Omental fat pad (tissue), 4 donors: ENCODE measurements around the gene SH3RF3. TPM values are rescaled to one million over a fixed set of nuclear protein-coding genes. Genes with fewer than 3 reads are reported as not detected.

Source experiments
- ATAC-seq: fragments of 150-250 bp; one replicate; pipeline ENCODE4 v1.9.1; 2016; ENCODE audit warnings: mild to moderate bottlenecking, moderate library complexity; ENCODE audit not compliant: low FRiP score
- DNase-seq: peaks from one replicate; pipeline ENCODE4 v3.0.0-alpha.2; 2019; ENCODE audit warnings: low spot score
- CTCF ChIP-seq, 3 donors: fragments of 450-650 bp; IDR thresholded peaks; one replicate each; pipeline ENCODE4 v1.5.1; 2016 to 2017; ENCODE audit warnings: antibody characterized with exemption in 3 of 3, mild to moderate bottlenecking in 3 of 3, moderate library complexity in 2 of 3
- total RNA-seq, 4 donors: library from RNA; depleted of rRNA; stranded (reverse); fragments of >200 nt; gene quantifications; one replicate each; pipeline ENCODE4 v1.1.0, GENCODE V29; 2016

The SH3RF3 gene
- total RNA-seq, 4 donors from 2014 or later, result 6.5 to 16.6 (median 8.6) TPM

GRCh38 chr2:109352056-109352897 lies 223.3 kb downstream of the SH3RF3 start:
- no peak for TF ChIP-seq CTCF (IDR thresholded peaks at IDR 0.05)
- ATAC-seq (no peak), DNase-seq (no peak)

- TF ChIP-seq CTCF (IDR thresholded peaks at IDR 0.05), result no peak
- no peak for DNase-seq
- no peak for ATAC-seq
Measured at GRCh38 chr2:109352898-109353689, 224.1 kb downstream of the SH3RF3 start.

GRCh38 chr2:109353806-109354745 lies 225.1 kb downstream of the SH3RF3 start:
- DNase-seq, result no peak
- TF ChIP-seq CTCF (IDR thresholded peaks at IDR 0.05), result no peak

GRCh38 chr2:109355192-109355843 lies 226.3 kb downstream of the SH3RF3 start:
- DNase-seq (no peak), ATAC-seq (no peak)
- TF ChIP-seq CTCF (IDR thresholded peaks at IDR 0.05), result no peak

More at GRCh38 chr2:109353806-109354745, 225.1 kb downstream of the SH3RF3 start:
- ATAC-seq, result no peak

GRCh38 chr2:109356324-109357035 lies 227.5 kb downstream of the SH3RF3 start:
- no peak for DNase-seq
- ATAC-seq, result no peak
- TF ChIP-seq CTCF (IDR thresholded peaks at IDR 0.05), result no peak
